Measurements from ENCODE around the gene PSENEN. TPM values are rescaled to one million over a fixed set of nuclear protein-coding genes. Genes with fewer than 3 reads are reported as not detected.

Gene PSENEN
- total RNA-seq, 1 donor from 2014 or later: 60.0 TPM

- H3K27me3 ChIP-seq (ENCODE audit: low read depth): no peaks in the 10 kb centered on the region
- no peak overlapping the region for H3K27ac ChIP-seq
- H3K36me3 ChIP-seq: peaks cover 100% of the 10 kb centered on the region
- no peak for DNase-seq
- TF ChIP-seq CTCF (IDR thresholded peaks at IDR 0.05): no peak
- H3K9me3 ChIP-seq: no peaks in the 10 kb centered on the region
- H3K4me1 ChIP-seq: no peaks in the 10 kb centered on the region
- intact Hi-C loops (cut with DNase I): no loop called here
- no peak overlapping the region for H3K4me3 ChIP-seq
- ATAC-seq: no peak
Measured at GRCh38 chr19:35730326-35730725, 15.1 kb upstream of the PSENEN start.

GRCh38 chr19:35731353-35731752 lies 14.1 kb upstream of the PSENEN start:
- H3K36me3 ChIP-seq: peaks cover 100% of the 10 kb centered on the region
- no peak for ATAC-seq

GRCh38 chr19:35731779-35732405 lies 13.6 kb upstream of the PSENEN start:
- no peaks in the 10 kb centered on the region for H3K4me1 ChIP-seq
- TF ChIP-seq CTCF (IDR thresholded peaks at IDR 0.05): no peak
- no peaks in the 10 kb centered on the region for H3K9me3 ChIP-seq
- no peaks in the 10 kb centered on the region for H3K27me3 ChIP-seq (ENCODE audit: low read depth)
- H3K27ac ChIP-seq: no peak overlapping the region
- H3K36me3 ChIP-seq: peaks cover 100% of the 10 kb centered on the region
- ATAC-seq (no peak), DNase-seq (no peak)
- H3K4me3 ChIP-seq: no peak overlapping the region
- intact Hi-C loops (cut with DNase I): no loop called here

More at GRCh38 chr19:35731353-35731752, 14.1 kb upstream of the PSENEN start:
- intact Hi-C loops (cut with DNase I): no loop called here
- no peaks in the 10 kb centered on the region for H3K9me3 ChIP-seq
- H3K4me3 ChIP-seq: no peak overlapping the region
- TF ChIP-seq CTCF (IDR thresholded peaks at IDR 0.05): no peak
- DNase-seq: no peak
- H3K27me3 ChIP-seq (ENCODE audit: low read depth): no peaks in the 10 kb centered on the region
- no peak overlapping the region for H3K27ac ChIP-seq
- no peaks in the 10 kb centered on the region for H3K4me1 ChIP-seq

DNA sequence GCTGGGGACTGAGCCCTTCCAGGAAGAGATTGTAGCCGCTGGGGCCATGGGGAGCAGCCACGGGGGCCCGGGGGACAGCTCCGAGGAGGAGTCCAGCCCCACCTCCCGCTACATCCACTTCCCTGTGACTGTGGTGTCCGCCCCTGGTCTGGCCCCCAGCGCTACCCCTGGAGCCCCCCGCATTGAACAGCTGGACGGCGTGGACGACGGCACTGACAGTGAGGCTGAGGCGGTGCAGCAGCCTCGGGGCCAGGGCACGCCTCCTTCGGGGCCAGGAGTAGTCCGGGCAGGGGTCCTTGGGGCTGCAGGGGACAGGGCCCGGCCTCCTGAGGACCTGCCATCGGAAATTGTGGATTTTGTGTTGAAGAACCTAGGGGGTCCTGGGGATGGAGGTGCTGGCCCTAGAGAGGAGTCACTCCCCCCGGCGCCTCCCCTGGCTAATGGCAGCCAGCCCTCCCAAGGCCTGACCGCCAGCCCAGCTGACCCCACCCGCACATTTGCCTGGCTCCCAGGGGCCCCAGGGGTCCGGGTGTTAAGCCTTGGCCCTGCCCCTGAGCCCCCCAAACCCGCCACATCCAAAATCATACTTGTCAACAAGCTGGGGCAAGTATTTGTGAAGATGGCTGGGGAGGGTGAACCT lies 12.8 kb upstream of the PSENEN start:
- Histone ChIP-seq H3K27ac (no peak overlapping the region), H3K4me1 (no peaks in the 10 kb centered on the region), H3K36me3 (peaks cover 100% of the 10 kb centered on the region), H3K27me3 (ENCODE audit: low read depth) (no peaks in the 10 kb centered on the region), H3K4me3 (no peak overlapping the region), H3K9me3 (no peaks in the 10 kb centered on the region)
- ATAC-seq (no peak), DNase-seq (no peak)
- intact Hi-C loops (cut with DNase I): no loop called here
- TF ChIP-seq CTCF (IDR thresholded peaks at IDR 0.05): no peak

GRCh38 chr19:35733180-35734125 lies 12.0 kb upstream of the PSENEN start:
- H3K9me3 ChIP-seq: no peaks in the 10 kb centered on the region
- TF ChIP-seq CTCF (IDR thresholded peaks at IDR 0.05): no peak
- H3K4me1 ChIP-seq: no peaks in the 10 kb centered on the region
- no peak overlapping the region for H3K27ac ChIP-seq
- ATAC-seq (no peak), DNase-seq (no peak)
- intact Hi-C loops (cut with DNase I): no loop called here
- no peak overlapping the region for H3K4me3 ChIP-seq
- no peaks in the 10 kb centered on the region for H3K27me3 ChIP-seq (ENCODE audit: low read depth)
- peaks cover 100% of the 10 kb centered on the region for H3K36me3 ChIP-seq
